IMR-90 (cell line): ENCODE measurements around the gene EDA. TPM values are rescaled to one million over a fixed set of nuclear protein-coding genes. Genes with fewer than 3 reads are reported as not detected.

ENCODE experiments used
- ATAC-seq: fragments of 200-7000 bp; cut with Tn5 transposase; 2 replicates; pipeline ENCODE4 v1.9.1; 2020; ENCODE audit warnings: low read depth, mild to moderate bottlenecking, moderate library complexity
- BruUV-seq: library from RNA; stranded (reverse); fragments of 400-500 nt; replicated peaks from 2 replicates; lab custom pipeline; 2021; lab: Mats Ljungman, UMichigan
- CTCF ChIA-PET: fragments of 300-600 bp; formaldehyde crosslinking; extraction: SDS; loops from one replicate; lab custom pipeline; 2021; ENCODE audit warnings: antibody characterized with exemption; lab: Yijun Ruan, JAX
- POLR2A ChIA-PET: fragments of 300-600 bp; sonication (Branson Sonifier 250); formaldehyde crosslinking; loops from one replicate; lab custom pipeline; 2022; ENCODE audit warnings: antibody characterized with exemption; ENCODE audit not compliant: unreplicated experiment; lab: Charles Lee
- DNase-seq: peaks from one replicate; pipeline ENCODE4 v3.0.0; 2013
- H2AFZ ChIP-seq: replicated peaks from 2 replicates; pipeline ENCODE3; 2013; ENCODE audit warnings: low read length, mild to moderate bottlenecking; ENCODE audit not compliant: poor library complexity
- H2AK5ac ChIP-seq: 2 replicates; pipeline ENCODE4 v1.6.1; 2013; ENCODE audit warnings: low read depth, low read length, inconsistent platforms
- H2AK9ac ChIP-seq: replicated peaks from 2 replicates; pipeline ENCODE3; 2013; ENCODE audit warnings: mild to moderate bottlenecking, low read depth, low read length, moderate library complexity; ENCODE audit not compliant: poor library complexity
- H2BK120ac ChIP-seq: 2 replicates; pipeline ENCODE4 v1.6.1; 2013; ENCODE audit warnings: low read depth, low read length, inconsistent platforms
- H2BK15ac ChIP-seq: 3 replicates; pipeline ENCODE4 v1.6.1; 2013; ENCODE audit warnings: low read depth, low read length, inconsistent platforms
- H2BK20ac ChIP-seq: 2 replicates; pipeline ENCODE4 v1.6.1; 2013; ENCODE audit warnings: low read depth, mild to moderate bottlenecking, inconsistent platforms, low read length, moderate library complexity
- H2BK5ac ChIP-seq: 2 replicates; pipeline ENCODE4 v1.6.1; 2013; ENCODE audit warnings: mild to moderate bottlenecking, low read depth, low read length, inconsistent platforms; ENCODE audit not compliant: poor library complexity, severe bottlenecking
- H3K14ac ChIP-seq: replicated peaks from 2 replicates; pipeline ENCODE4 v1.6.1; 2013; ENCODE audit warnings: low read depth, low read length, inconsistent platforms
- H3K18ac ChIP-seq: 2 replicates; pipeline ENCODE4 v1.6.1; 2013; ENCODE audit warnings: low read depth, low read length, control low read depth
- H3K23ac ChIP-seq: 2 replicates; pipeline ENCODE4 v1.6.1; 2013; ENCODE audit warnings: low read depth, low read length, inconsistent platforms
- H3K27ac ChIP-seq: 2 replicates; pipeline ENCODE4 v1.5.1; 2013; ENCODE audit warnings: mild to moderate bottlenecking, control low read depth, low read length; ENCODE audit not compliant: insufficient read depth
- H3K27me3 ChIP-seq: 2 replicates; pipeline ENCODE4 v1.6.1; 2013; ENCODE audit warnings: low read length; ENCODE audit not compliant: control insufficient read depth, insufficient read depth
- H3K36me3 ChIP-seq: 2 replicates; pipeline ENCODE4 v1.6.1; 2013; ENCODE audit warnings: low read length, mixed read lengths; ENCODE audit not compliant: control insufficient read depth, insufficient read depth
- H3K4ac ChIP-seq: 2 replicates; pipeline ENCODE4 v1.6.1; 2013; ENCODE audit warnings: low read depth, low read length, inconsistent platforms
- H3K4me1 ChIP-seq: 2 replicates; pipeline ENCODE4 v1.6.1; 2013; ENCODE audit warnings: low read length, mixed read lengths; ENCODE audit not compliant: control insufficient read depth, insufficient read depth
- H3K4me2 ChIP-seq: 2 replicates; pipeline ENCODE4 v1.6.1; 2013; ENCODE audit warnings: low read depth, mild to moderate bottlenecking, control low read depth, low read length, moderate library complexity
- H3K4me3 ChIP-seq: 2 replicates; pipeline ENCODE4 v1.5.1; 2013; ENCODE audit warnings: low read depth, mild to moderate bottlenecking, control low read depth, low read length, moderate library complexity; ENCODE audit not compliant: insufficient read depth
- H3K56ac ChIP-seq: 2 replicates; pipeline ENCODE4 v1.6.1; 2013; ENCODE audit warnings: low read length, inconsistent platforms; ENCODE audit not compliant: insufficient read depth; ENCODE audit errors: extremely low read depth
- H3K79me1 ChIP-seq, 2 experiments: 2 replicates each; pipeline ENCODE4 v1.6.1; 2013; ENCODE audit warnings: low read length in 2 of 2, inconsistent platforms in 1 of 2, low read depth in 1 of 2
- H3K9ac ChIP-seq: 2 replicates; pipeline ENCODE4 v1.6.1; 2013; ENCODE audit warnings: low read depth, low read length, control low read depth
- H3K9me1 ChIP-seq: 2 replicates; pipeline ENCODE4 v1.6.1; 2013; ENCODE audit warnings: low read length, inconsistent platforms; ENCODE audit not compliant: insufficient read depth
- H3K9me3 ChIP-seq: 2 replicates; pipeline ENCODE4 v1.6.1; 2013; ENCODE audit warnings: low read length; ENCODE audit not compliant: control insufficient read depth, insufficient read depth
- H4K20me1 ChIP-seq: 2 replicates; pipeline ENCODE4 v1.6.1; 2013; ENCODE audit warnings: low read length, inconsistent platforms; ENCODE audit not compliant: insufficient read depth
- H4K5ac ChIP-seq: 2 replicates; pipeline ENCODE4 v1.6.1; 2013; ENCODE audit warnings: mild to moderate bottlenecking, low read depth, low read length, control low read depth
- H4K8ac ChIP-seq, 2 experiments: 2 replicates each; pipeline ENCODE4 v1.6.1; 2013; ENCODE audit warnings: low read depth in 2 of 2, low read length in 2 of 2, control low read depth in 1 of 2, inconsistent platforms in 1 of 2
- H4K91ac ChIP-seq: 2 replicates; pipeline ENCODE4 v1.6.1; 2013; ENCODE audit warnings: low read depth, low read length, inconsistent platforms; ENCODE audit not compliant: insufficient read depth
- CEBPB ChIP-seq: IDR thresholded peaks from 2 replicates; pipeline ENCODE4 v1.6.1; 2012; ENCODE audit warnings: low read depth, low read length, improper control_type of control experiment
- MAFK ChIP-seq: IDR thresholded peaks from 2 replicates; pipeline ENCODE4 v1.6.1; 2012; ENCODE audit warnings: low read depth, low read length, improper control_type of control experiment
- MAZ ChIP-seq: IDR thresholded peaks from 2 replicates; pipeline ENCODE4 v1.6.1; 2012; ENCODE audit warnings: low read depth, mild to moderate bottlenecking, low read length, improper control_type of control experiment, moderate library complexity, borderline replicate concordance
- RAD21 ChIP-seq: IDR thresholded peaks from 2 replicates; pipeline ENCODE4 v1.6.1; 2012; ENCODE audit warnings: low read length, improper control_type of control experiment
- SMC3 ChIP-seq: fragments of 150-350 bp; IDR thresholded peaks from 2 replicates; pipeline ENCODE4 v1.6.1; 2016; ENCODE audit warnings: low read depth, mild to moderate bottlenecking, antibody characterized with exemption, low read length, moderate library complexity
- WGBS, 2 experiments: methylation state at CpG; one replicate each; pipeline versions ENCODE4 v1.1.5 to v1.1.7; 2013; ENCODE audit warnings: missing lambda C conversion rate in 2 of 2; ENCODE audit not compliant: insufficient read length in 1 of 2; ENCODE audit errors: extremely low coverage in 2 of 2; 5-methylcytosine and 5-hydroxymethylcytosine counted together
- dilution Hi-C: fragments of 300-500 bp; cut with HindIII; formaldehyde crosslinking; loops from one replicate; pipeline ENCODE4 v1.14.3; 2018; ENCODE audit warnings: low sequenced_read_pairs; ENCODE audit not compliant: unreplicated experiment
- in situ Hi-C: fragments of 300-500 bp; cut with MboI; formaldehyde crosslinking; loops from 3 replicates; pipeline ENCODE4 v1.14.3; 2019; ENCODE audit warnings: low sequenced_read_pairs, inconsistent platforms, mixed read lengths
- intact Hi-C: fragments of 100-400 bp; cut with micrococcal nuclease; formaldehyde crosslinking; loops from 2 replicates; pipeline ENCODE4 v1.10.0; 2022
- polyA plus RNA-seq, 3 experiments: library from polyadenylated mRNA; depleted of rRNA; stranded (reverse); fragments of >200 nt; gene quantifications; 2 replicates each; pipeline ENCODE4 v1.2.3, GENCODE V29; 2012; ENCODE audit warnings: low replicate concordance in 1 of 3
- total RNA-seq: library from RNA; depleted of rRNA; stranded (reverse); fragments of >200 nt; gene quantifications from 2 replicates; pipeline ENCODE4 v1.2.3, GENCODE V29; 2012
- TF ChIP-seq, protein P1 (sequence below): conservative IDR thresholded peaks from 2 replicates; pipeline ENCODE4 v1.5.1; 2012; ENCODE audit warnings: mild to moderate bottlenecking, low read depth, low read length, improper control_type of control experiment

Gene EDA
- total and polyA plus RNA-seq, 2 of the 4 experiments (the other 2 are of a cell fraction), result under 0.01 TPM; not detected in 1

DNA sequence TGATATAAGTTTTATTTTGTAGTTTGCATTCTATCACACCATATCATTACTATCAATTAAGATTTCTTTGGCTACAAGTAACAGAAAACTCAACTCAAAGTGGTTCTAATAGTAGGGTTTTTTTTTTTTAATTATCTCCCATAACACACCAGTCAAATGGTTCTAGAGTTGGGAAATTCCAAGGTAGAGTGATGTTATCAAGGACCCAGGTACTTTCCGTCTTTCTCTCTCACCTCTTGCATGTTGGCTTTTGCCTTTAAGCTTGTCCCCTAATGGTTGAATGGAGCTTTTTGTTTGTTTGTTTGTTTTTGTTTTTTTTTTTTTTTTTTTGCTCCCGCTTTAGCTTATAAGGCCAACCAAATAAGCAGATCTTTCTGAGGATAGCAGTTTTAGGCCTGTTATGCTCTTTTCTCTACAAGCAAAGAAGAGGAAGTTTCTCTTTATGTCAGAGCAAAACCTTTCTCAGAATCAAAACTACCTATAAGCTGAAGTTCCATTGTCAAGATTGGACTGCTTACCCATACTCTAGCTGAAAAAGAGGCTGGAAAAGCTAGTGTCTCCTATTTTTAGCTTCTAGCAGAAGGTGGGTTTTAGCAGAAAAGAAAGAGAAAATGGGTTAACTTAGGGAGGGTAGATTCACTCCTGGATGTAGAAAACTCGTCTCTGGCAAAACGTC lies 177.5 kb downstream of the EDA start:
- BruUV-seq, result no TSS peak

More for the DNA sequence above, 177.5 kb downstream of the EDA start:
- H3K9me3 ChIP-seq, result no peaks in the 10 kb centered on the region; the same call in 1 of the 2 replicates
- ATAC-seq (no peak), DNase-seq (no peak)
- H2AK5ac ChIP-seq, result no peak overlapping the region
- H4K5ac ChIP-seq, result no peak overlapping the region
- H4K20me1 ChIP-seq, result no peaks in the 10 kb centered on the region
- intact Hi-C loops (no loop called here), in situ Hi-C loops (no loop called here), dilution Hi-C loops (no loop called here)
- no peaks in the 10 kb centered on the region for H3K4me1 ChIP-seq
- ChIA-PET CTCF (no interaction called here), POLR2A (no interaction called here)
- H3K23ac ChIP-seq, result no peak overlapping the region
- no peaks in the 10 kb centered on the region for H3K79me1 ChIP-seq
- H3K18ac ChIP-seq, result no peak overlapping the region
- no peak overlapping the region for H4K91ac ChIP-seq
- TF ChIP-seq MAFK, result no peak
- no peak for TF ChIP-seq CEBPB
- TF ChIP-seq, protein P1, sequence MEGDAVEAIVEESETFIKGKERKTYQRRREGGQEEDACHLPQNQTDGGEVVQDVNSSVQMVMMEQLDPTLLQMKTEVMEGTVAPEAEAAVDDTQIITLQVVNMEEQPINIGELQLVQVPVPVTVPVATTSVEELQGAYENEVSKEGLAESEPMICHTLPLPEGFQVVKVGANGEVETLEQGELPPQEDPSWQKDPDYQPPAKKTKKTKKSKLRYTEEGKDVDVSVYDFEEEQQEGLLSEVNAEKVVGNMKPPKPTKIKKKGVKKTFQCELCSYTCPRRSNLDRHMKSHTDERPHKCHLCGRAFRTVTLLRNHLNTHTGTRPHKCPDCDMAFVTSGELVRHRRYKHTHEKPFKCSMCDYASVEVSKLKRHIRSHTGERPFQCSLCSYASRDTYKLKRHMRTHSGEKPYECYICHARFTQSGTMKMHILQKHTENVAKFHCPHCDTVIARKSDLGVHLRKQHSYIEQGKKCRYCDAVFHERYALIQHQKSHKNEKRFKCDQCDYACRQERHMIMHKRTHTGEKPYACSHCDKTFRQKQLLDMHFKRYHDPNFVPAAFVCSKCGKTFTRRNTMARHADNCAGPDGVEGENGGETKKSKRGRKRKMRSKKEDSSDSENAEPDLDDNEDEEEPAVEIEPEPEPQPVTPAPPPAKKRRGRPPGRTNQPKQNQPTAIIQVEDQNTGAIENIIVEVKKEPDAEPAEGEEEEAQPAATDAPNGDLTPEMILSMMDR, result no peak
- TF ChIP-seq MAZ, result no peak
- no peak for TF ChIP-seq RAD21
- TF ChIP-seq SMC3, result no peak
- H3K4me2 ChIP-seq, result no peak overlapping the region
- no peak overlapping the region for H4K8ac ChIP-seq
- H3K4me3 ChIP-seq, result no peak overlapping the region
- H3K14ac ChIP-seq, result no peak overlapping the region
- no peak overlapping the region for H2AK9ac ChIP-seq
- no peaks in the 10 kb centered on the region for H3K9me1 ChIP-seq
- H2BK5ac ChIP-seq, result no peak overlapping the region
- no peaks in the 10 kb centered on the region for H3K36me3 ChIP-seq
- H2BK120ac ChIP-seq, result no peak overlapping the region
- H3K9ac ChIP-seq, result no peak overlapping the region
- H3K27me3 ChIP-seq, result no peaks in the 10 kb centered on the region
- H3K56ac ChIP-seq, result no peak overlapping the region
- no peak overlapping the region for H2AFZ ChIP-seq
- H2BK15ac ChIP-seq, result no peak overlapping the region
- no peak overlapping the region for H2BK20ac ChIP-seq
- no CpG with 5 or more reads among the region's 4 CpGs for WGBS, 2 experiments
- no peak overlapping the region for H3K4ac ChIP-seq
- no peak overlapping the region for H3K27ac ChIP-seq
